CD14-positive monocyte (primary cell): ENCODE data around the gene OXT. TPM values are rescaled to one million over a fixed set of nuclear protein-coding genes. Genes with fewer than 3 reads are reported as not detected.
"Not testable (repeated sequence)": the region's sequence is repeated elsewhere in the genome, so short reads cannot be mapped to it uniquely, and the experiment has no call there.

Source experiments
- DNase-seq, 3 donors: peaks; one replicate each; pipeline ENCODE4 v3.0.0-alpha.2; 2011 to 2022
- H2AFZ ChIP-seq: 2 replicates; pipeline ENCODE4 v1.6.0; 2012; ENCODE audit warnings: mild to moderate bottlenecking, low read depth, low read length, inconsistent platforms; ENCODE audit not compliant: insufficient read depth, poor library complexity, severe bottlenecking
- H3K27ac ChIP-seq, 2 donors: 1 replicate in 1 of 2; 2 replicates in 1 of 2; pipeline ENCODE4 v1.5.1; 2012 to 2013; ENCODE audit warnings: low read length in 2 of 2, control low read depth in 1 of 2, inconsistent platforms in 1 of 2, low read depth in 1 of 2, mild to moderate bottlenecking in 1 of 2
- H3K27me3 ChIP-seq, 2 donors: one replicate each; pipeline versions ENCODE4 v1.6.0 to v1.6.1; 2011 to 2013; ENCODE audit warnings: low read length in 2 of 2; ENCODE audit not compliant: control insufficient read depth in 2 of 2, insufficient read depth in 2 of 2
- H3K36me3 ChIP-seq, 2 donors: replicated peaks in 1 of 2; 1 replicate in 1 of 2; 2 replicates in 1 of 2; pipeline versions ENCODE4 v1.5.1 to v1.6.1; 2012 to 2013; ENCODE audit warnings: low read length in 2 of 2, control low read depth in 1 of 2, inconsistent platforms in 1 of 2, mild to moderate bottlenecking in 1 of 2; ENCODE audit not compliant: insufficient read depth in 2 of 2, control insufficient read depth in 1 of 2
- H3K4me1 ChIP-seq, 2 donors: 1 replicate in 1 of 2; 2 replicates in 1 of 2; pipeline versions ENCODE4 v1.5.1 to v1.6.1; 2012 to 2013; ENCODE audit warnings: low read length in 2 of 2, control low read depth in 1 of 2, inconsistent platforms in 1 of 2, mild to moderate bottlenecking in 1 of 2, moderate library complexity in 1 of 2; ENCODE audit not compliant: insufficient read depth in 2 of 2, control insufficient read depth in 1 of 2
- H3K4me2 ChIP-seq: replicated peaks from 2 replicates; pipeline ENCODE3; 2012; ENCODE audit warnings: low read length, moderate library complexity, mild to moderate bottlenecking; ENCODE audit not compliant: poor library complexity, severe bottlenecking; ENCODE audit errors: extremely low read depth
- H3K4me3 ChIP-seq, 3 experiments: fragments of 200-600 bp in 1 of 3; sonication (generic) in 1 of 3; replicated peaks in 1 of 3; 1 replicate in 2 of 3; 2 replicates in 1 of 3; pipeline ENCODE4 v1.5.1; 2011 to 2013; ENCODE audit warnings: low read length in 3 of 3, mild to moderate bottlenecking in 3 of 3, control low read depth in 2 of 3, low read depth in 2 of 3, inconsistent platforms in 1 of 3, moderate library complexity in 1 of 3
- H3K79me2 ChIP-seq: 2 replicates; pipeline ENCODE4 v1.6.0; 2012; ENCODE audit warnings: mild to moderate bottlenecking, control low read depth, inconsistent platforms, low read length, moderate library complexity; ENCODE audit not compliant: insufficient read depth
- H3K9ac ChIP-seq: 2 replicates; pipeline ENCODE4 v1.6.0; 2017; ENCODE audit warnings: low read length, mild to moderate bottlenecking; ENCODE audit not compliant: insufficient read depth, poor library complexity, severe bottlenecking
- H3K9me3 ChIP-seq, 2 donors: replicated peaks in 1 of 2; 1 replicate in 1 of 2; 2 replicates in 1 of 2; pipeline versions ENCODE4 v1.5.1 to v1.6.1; 2012 to 2013; ENCODE audit warnings: low read length in 2 of 2, control low read depth in 1 of 2; ENCODE audit not compliant: control insufficient read depth in 1 of 2, insufficient read depth in 1 of 2
- H4K20me1 ChIP-seq: 2 replicates; pipeline ENCODE4 v1.6.0; 2012; ENCODE audit warnings: mild to moderate bottlenecking, low read length, control low read depth, moderate library complexity; ENCODE audit not compliant: insufficient read depth
- H3K27ac Mint-ChIP-seq, 7 donors: one replicate each; pipeline ENCODE4 v1.8.0; 2020; ENCODE audit warnings: mild to moderate bottlenecking in 7 of 7, mixed read lengths in 7 of 7, moderate library complexity in 6 of 7, inconsistent platforms in 2 of 7
- H3K27me3 Mint-ChIP-seq, 3 donors: one replicate each; pipeline ENCODE4 v1.8.0; 2021 to 2022; ENCODE audit warnings: low read depth in 3 of 3, mild to moderate bottlenecking in 3 of 3, mixed read lengths in 3 of 3, moderate library complexity in 3 of 3, inconsistent platforms in 1 of 3
- H3K36me3 Mint-ChIP-seq, 2 donors: one replicate each; pipeline ENCODE4 v1.8.0; 2020; ENCODE audit warnings: mixed read lengths in 2 of 2, inconsistent platforms in 1 of 2, mild to moderate bottlenecking in 1 of 2
- H3K4me1 Mint-ChIP-seq: one replicate; pipeline ENCODE4 v1.8.0; 2020; ENCODE audit warnings: mild to moderate bottlenecking, mixed read lengths
- H3K4me3 Mint-ChIP-seq, 2 donors: one replicate each; pipeline ENCODE4 v1.8.0; 2020; ENCODE audit warnings: mild to moderate bottlenecking in 2 of 2, mixed read lengths in 2 of 2, moderate library complexity in 1 of 2
- H3K9me3 Mint-ChIP-seq, 7 donors: one replicate each; pipeline ENCODE4 v1.8.0; 2020 to 2022; ENCODE audit warnings: mixed read lengths in 7 of 7, mild to moderate bottlenecking in 6 of 7, moderate library complexity in 6 of 7, inconsistent platforms in 2 of 7
- WGBS: methylation state at CpG from one replicate; pipeline ENCODE4 v1.1.5; 2013; ENCODE audit warnings: missing lambda C conversion rate; ENCODE audit not compliant: insufficient coverage; 5-methylcytosine and 5-hydroxymethylcytosine counted together
- intact Hi-C, 2 donors: fragments of 100-400 bp; cut with micrococcal nuclease; formaldehyde crosslinking; loops; one replicate each; pipeline versions ENCODE4 v1.15.0 to v1.15.1; 2023
- polyA plus RNA-seq, 3 donors: library from polyadenylated mRNA; depleted of rRNA in 1 of 3; unstranded in 2 of 3; stranded (reverse) in 1 of 3; fragments of 300-500 nt in 2 of 3; fragments of >200 nt in 1 of 3; fragmentation: Illumina TruSeq in 2 of 3; gene quantifications; 1 replicate in 2 of 3; 2 replicates in 1 of 3; pipeline ENCODE4 v1.2.3, GENCODE V29; 2012 to 2021
- TF ChIP-seq, protein P1 (sequence below): fragments of 200-600 bp; IDR thresholded peaks from one replicate; pipeline ENCODE4 v1.8.0; 2022; ENCODE audit warnings: antibody characterized with exemption, mild to moderate bottlenecking

The OXT gene
- polyA plus RNA-seq, 3 donors: not detected

DNA sequence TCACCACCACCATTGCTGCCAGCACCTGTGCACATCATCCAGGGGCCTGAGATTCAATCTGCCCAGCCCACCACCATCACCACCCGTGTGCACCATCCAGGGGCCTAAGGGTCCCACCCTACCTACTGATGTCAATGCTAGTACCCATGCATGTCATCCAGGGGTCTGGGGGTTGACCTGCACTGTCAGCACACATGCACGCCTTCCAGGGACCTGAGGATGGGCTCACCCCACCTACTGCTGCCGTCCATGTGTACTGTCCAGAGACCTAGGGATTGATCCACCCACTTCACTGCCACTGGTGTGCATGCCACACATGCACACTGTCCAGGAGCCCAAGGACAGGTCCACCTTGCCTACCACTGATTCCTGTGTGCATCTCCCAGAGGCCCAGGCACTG is 11.9 kb upstream of the OXT start:
- no peak for DNase-seq
- intact Hi-C loops: no loop called here

GRCh38 chr20:3064119-3064518 is 7.3 kb upstream of the OXT start:
- H4K20me1 ChIP-seq, H3K79me2 ChIP-seq, intact Hi-C loops, H3K27ac Mint-ChIP-seq, H3K4me3 ChIP-seq, H3K4me2 ChIP-seq, H3K27ac ChIP-seq, H2AFZ ChIP-seq, H3K4me1 ChIP-seq, H3K9ac ChIP-seq, H3K4me1 Mint-ChIP-seq, H3K9me3 ChIP-seq, H3K27me3 ChIP-seq, H3K9me3 Mint-ChIP-seq, H3K4me3 Mint-ChIP-seq, DNase-seq, H3K36me3 ChIP-seq, H3K36me3 Mint-ChIP-seq: not testable (repeated sequence)
- WGBS: 57% methylated on average over 3 of the region's 6 CpGs
- H3K27me3 Mint-ChIP-seq: peaks cover 0 to 16% (median 12%) of the 10 kb centered on the region in 3 donors

More for the DNA sequence above, 11.9 kb upstream of the OXT start:
- H3K4me2 ChIP-seq: no peak overlapping the region
- no peak overlapping the region for H3K9ac ChIP-seq
- peaks cover 2 to 4% (median 4%) of the 10 kb centered on the region in 3 donors for H3K27me3 Mint-ChIP-seq
- H3K9me3 ChIP-seq: no peaks in the 10 kb centered on the region
- TF ChIP-seq, protein P1, sequence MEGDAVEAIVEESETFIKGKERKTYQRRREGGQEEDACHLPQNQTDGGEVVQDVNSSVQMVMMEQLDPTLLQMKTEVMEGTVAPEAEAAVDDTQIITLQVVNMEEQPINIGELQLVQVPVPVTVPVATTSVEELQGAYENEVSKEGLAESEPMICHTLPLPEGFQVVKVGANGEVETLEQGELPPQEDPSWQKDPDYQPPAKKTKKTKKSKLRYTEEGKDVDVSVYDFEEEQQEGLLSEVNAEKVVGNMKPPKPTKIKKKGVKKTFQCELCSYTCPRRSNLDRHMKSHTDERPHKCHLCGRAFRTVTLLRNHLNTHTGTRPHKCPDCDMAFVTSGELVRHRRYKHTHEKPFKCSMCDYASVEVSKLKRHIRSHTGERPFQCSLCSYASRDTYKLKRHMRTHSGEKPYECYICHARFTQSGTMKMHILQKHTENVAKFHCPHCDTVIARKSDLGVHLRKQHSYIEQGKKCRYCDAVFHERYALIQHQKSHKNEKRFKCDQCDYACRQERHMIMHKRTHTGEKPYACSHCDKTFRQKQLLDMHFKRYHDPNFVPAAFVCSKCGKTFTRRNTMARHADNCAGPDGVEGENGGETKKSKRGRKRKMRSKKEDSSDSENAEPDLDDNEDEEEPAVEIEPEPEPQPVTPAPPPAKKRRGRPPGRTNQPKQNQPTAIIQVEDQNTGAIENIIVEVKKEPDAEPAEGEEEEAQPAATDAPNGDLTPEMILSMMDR: no peak
- peak overlapping the region in 2 of 7 donors; percentile 59 to 68 for H3K27ac Mint-ChIP-seq
- no peaks in the 10 kb centered on the region for H3K27me3 ChIP-seq
- 100% methylated on average over 3 of the region's 3 CpGs for WGBS
- H4K20me1 ChIP-seq: no peaks in the 10 kb centered on the region
- H3K4me3 ChIP-seq: no peak overlapping the region
- no peaks in the 10 kb centered on the region for H3K4me1 Mint-ChIP-seq
- H3K9me3 Mint-ChIP-seq: no peaks in the 10 kb centered on the region
- no peak overlapping the region for H3K27ac ChIP-seq
- H3K36me3 ChIP-seq: no peaks in the 10 kb centered on the region
- H3K4me1 ChIP-seq: no peaks in the 10 kb centered on the region
- H3K36me3 Mint-ChIP-seq: no peaks in the 10 kb centered on the region
- no peaks in the 10 kb centered on the region for H3K79me2 ChIP-seq
- H2AFZ ChIP-seq: no peak overlapping the region
- no peak overlapping the region for H3K4me3 Mint-ChIP-seq
